ENCODE results near the gene EHD4.

GRCh38 chr15:41906608-41907007 is 65.7 kb downstream of the EHD4 start:
- TF ChIP-seq CTCF (optimal IDR thresholded peaks at IDR 0.05 in 1 of 3, IDR thresholded peaks at IDR 0.05 in 1 of 3, conservative IDR thresholded peaks at IDR 0.05 in 1 of 3; ENCODE audit: extremely low read depth in 1 of 3, insufficient read depth in 2 of 3, low read length in 3 of 3) (no peak), EZH2 (IDR thresholded peaks at IDR 0.05; ENCODE audit: low read length) (no peak)
